GM10248 (cell line): ENCODE measurements around the gene ANAPC5.
"Not testable (repeated sequence)": the region's sequence is repeated elsewhere in the genome, so short reads cannot be mapped to it uniquely, and the experiment has no call there.

Experiments
- CTCF ChIA-PET: fragments of 300-600 bp; sonication (Branson Sonifier 250); formaldehyde crosslinking; extraction: SDS; loops from one replicate; lab custom pipeline; 2021; ENCODE audit warnings: antibody characterized with exemption; lab: Yijun Ruan, JAX
- POLR2A ChIA-PET: fragments of 350-650 bp; sonication (Branson Sonifier 250); formaldehyde crosslinking; extraction: SDS; loops from one replicate; lab custom pipeline; 2020; ENCODE audit warnings: antibody characterized with exemption; lab: Yijun Ruan, JAX
- DNase-seq: peaks from one replicate; pipeline ENCODE4 v3.0.0; 2012; ENCODE audit errors: extremely low spot score
- CTCF ChIP-seq: IDR thresholded peaks from 2 replicates; pipeline ENCODE4 v1.5.1; 2012; ENCODE audit warnings: mild to moderate bottlenecking, low read depth; ENCODE audit errors: extremely low read depth, missing control alignments, control extremely low read depth

The ANAPC5 gene

GRCh38 chr12:121301876-121302275 is 50.3 kb downstream of the ANAPC5 start:
- TF ChIP-seq CTCF = no peak
- DNase-seq = no peak
- ChIA-PET CTCF (no interaction called here), POLR2A (no interaction called here)

GRCh38 chr12:121300083-121300819 is 52.0 kb downstream of the ANAPC5 start:
- TF ChIP-seq CTCF = no peak
- ChIA-PET CTCF (interaction anchor here (1.1 kb wide), 1 partner anchor 15 kb away, joined by 4 read pairs; no protein-coding TSS in a partner anchor), POLR2A (no interaction called here)
- no peak for DNase-seq

- ChIA-PET POLR2A (no interaction called here), CTCF (interaction anchor here (1.1 kb wide), 1 partner anchor 15 kb away, joined by 4 read pairs; no protein-coding TSS in a partner anchor)
- DNase-seq = no peak
- no peak for TF ChIP-seq CTCF
Observed at GRCh38 chr12:121299662-121300061, 52.5 kb downstream of the ANAPC5 start.

- POLR2A ChIA-PET, CTCF ChIA-PET, DNase-seq: not testable (repeated sequence)
Observed at GRCh38 chr12:121298411-121298810, 53.8 kb downstream of the ANAPC5 start.

- no peak for TF ChIP-seq CTCF
- DNase-seq = no peak
- ChIA-PET CTCF (interaction anchor here (0.8 to 1.3 kb wide), 3 partner anchors 12 to 78 kb away, joined by 3 to 4 read pairs (median 3); no protein-coding TSS in a partner anchor), POLR2A (interaction anchor here (0.6 to 1.1 kb wide), 3 partner anchors 12 to 34 kb away, joined by 3 to 4 read pairs (median 3); no protein-coding TSS in a partner anchor)
Observed at GRCh38 chr12:121297435-121297991, 54.7 kb downstream of the ANAPC5 start.

- peak; percentile 96 for DNase-seq
- ChIA-PET CTCF (interaction anchor here (0.8 to 1.5 kb wide), 5 partner anchors 10 to 78 kb away, joined by 3 to 5 read pairs (median 3); no protein-coding TSS in a partner anchor), POLR2A (interaction anchor here (0.6 to 1.1 kb wide), 7 partner anchors 12 to 106 kb away, joined by 3 to 6 read pairs (median 4); no protein-coding TSS in a partner anchor)
- peak; percentile 36 for TF ChIP-seq CTCF
Observed at GRCh38 chr12:121296618-121297434, 55.4 kb downstream of the ANAPC5 start, which contains the start of gene CAMKK2. Gene CAMKK2 (minus strand): TSS chr12:121296709. CDS start chr12:121274526, 22,183 bp downstream.
